GM18858 (cell line): Measurements from ENCODE around the gene ASB11.

Experiments
- ATAC-seq: cut with Tn5 transposase; IDR thresholded peaks from one replicate; pipeline ENCODE4 v1.9.1; 2021; ENCODE audit not compliant: unreplicated experiment

The ASB11 gene

GRCh38 chrX:15235001-15235400, 80.4 kb downstream of the ASB11 start:
- no peak for ATAC-seq

GRCh38 chrX:15233416-15234015, 81.9 kb downstream of the ASB11 start:
- no peak for ATAC-seq
